Kidney (tissue), 14 donors: ENCODE measurements around the gene DSG2. TPM values are rescaled to one million over a fixed set of nuclear protein-coding genes. Genes with fewer than 3 reads are reported as not detected.

Experiments
- DNase-seq, 5 donors: peaks; one replicate each; pipeline ENCODE4 v3.0.0-alpha.2; 2013 to 2020
- FAIRE-seq: peaks from 2 replicates; lab custom pipeline; 2012; peaks lifted over from hg19 to GRCh38; lab: Jason Lieb, UNC
- H3K27ac ChIP-seq, 2 donors: one replicate each; pipeline ENCODE4 v1.7.0; 2013; ENCODE audit warnings: low read depth in 2 of 2, low read length in 2 of 2, inconsistent platforms in 1 of 2
- H3K27me3 ChIP-seq: one replicate; pipeline ENCODE4 v1.7.1; 2013; ENCODE audit warnings: low read length, inconsistent platforms; ENCODE audit not compliant: control insufficient read depth, insufficient read depth
- H3K36me3 ChIP-seq, 3 donors: one replicate each; pipeline versions ENCODE4 v1.7.0 to v1.7.1; 2013; ENCODE audit warnings: low read length in 3 of 3, control low read depth in 1 of 3, inconsistent platforms in 1 of 3; ENCODE audit not compliant: insufficient read depth in 3 of 3, control insufficient read depth in 2 of 3
- H3K4me1 ChIP-seq, 3 donors: one replicate each; pipeline versions ENCODE4 v1.7.0 to v1.7.1; 2013; ENCODE audit warnings: low read length in 3 of 3, inconsistent platforms in 1 of 3, low read depth in 1 of 3; ENCODE audit not compliant: control insufficient read depth in 2 of 3, insufficient read depth in 2 of 3
- H3K4me3 ChIP-seq, 3 donors: one replicate each; pipeline versions ENCODE4 v1.7.0 to v1.8.1; 2013; ENCODE audit warnings: low read length in 3 of 3, control low read depth in 1 of 3, inconsistent platforms in 1 of 3
- H3K9ac ChIP-seq, 3 donors: one replicate each; pipeline versions ENCODE4 v1.7.0 to v1.7.1; 2013; ENCODE audit warnings: low read length in 3 of 3, control low read depth in 1 of 3, inconsistent platforms in 1 of 3
- H3K9me3 ChIP-seq, 3 donors: one replicate each; pipeline versions ENCODE4 v1.7.0 to v1.7.1; 2013; ENCODE audit warnings: low read length in 3 of 3, control low read depth in 1 of 3, inconsistent platforms in 1 of 3; ENCODE audit not compliant: control insufficient read depth in 2 of 3, insufficient read depth in 1 of 3
- CTCF ChIP-seq: IDR thresholded peaks from 3 replicates; pipeline ENCODE4 v1.5.1; 2012; ENCODE audit warnings: mild to moderate bottlenecking, moderate library complexity, borderline replicate concordance; ENCODE audit not compliant: insufficient read depth; ENCODE audit errors: extremely low read depth
- intact Hi-C: fragments of 100-400 bp; cut with DNase I; formaldehyde crosslinking; loops from one replicate; pipeline ENCODE4 v1.11.1; 2022
- polyA plus RNA-seq: library from polyadenylated mRNA; stranded (reverse); fragments of 350-450 nt; fragmentation: Illumina TruSeq; extraction: RNeasy Lipid Tissue Mini Kit (QIAGEN cat#74804); gene quantifications from one replicate; pipeline ENCODE4 v1.2.3, GENCODE V29; 2014; ENCODE audit warnings: low read depth, low replicate concordance; ENCODE audit not compliant: insufficient read depth
- total RNA-seq: library from RNA; stranded (reverse); fragmentation: NEBNext Ultra II Directional; extraction: Animal tissue kit (Norgen Biotek cat#: 25700); gene quantifications from one replicate; pipeline ENCODE4 v1.2.1, GENCODE V29; 2021
- donor health status: control.
- donor health status: control.
- donor health status: control.
- donor health status: control.
- donor health status: control.
- donor health status: DM: yes; HTN: yes; CAD: no.
- donor health status: Normal renal cell carcinoma (clear cell type).

DSG2 gene
- total and polyA plus RNA-seq, 2 donors from 2014 or later = 20.5 to 63.0 TPM

GRCh38 chr18:31555971-31556747 lies 58.2 kb downstream of the DSG2 start:
- Histone ChIP-seq H3K27me3 (no peaks in the 10 kb centered on the region), H3K9me3 (no peaks in the 10 kb centered on the region), H3K4me3 (no peak overlapping the region), H3K36me3 (no peaks in the 10 kb centered on the region), H3K9ac (no peak overlapping the region), H3K27ac (no peak overlapping the region), H3K4me1 (peaks cover 0 to 4% (median 3%) of the 10 kb centered on the region in 3 donors)
- TF ChIP-seq CTCF = peak; percentile 88
- intact Hi-C loops = no loop called here
- DNase-seq (peak in 4 of 5 donors; percentile 51 to 84 (median 69)), FAIRE-seq (peak; percentile 95)

DNA sequence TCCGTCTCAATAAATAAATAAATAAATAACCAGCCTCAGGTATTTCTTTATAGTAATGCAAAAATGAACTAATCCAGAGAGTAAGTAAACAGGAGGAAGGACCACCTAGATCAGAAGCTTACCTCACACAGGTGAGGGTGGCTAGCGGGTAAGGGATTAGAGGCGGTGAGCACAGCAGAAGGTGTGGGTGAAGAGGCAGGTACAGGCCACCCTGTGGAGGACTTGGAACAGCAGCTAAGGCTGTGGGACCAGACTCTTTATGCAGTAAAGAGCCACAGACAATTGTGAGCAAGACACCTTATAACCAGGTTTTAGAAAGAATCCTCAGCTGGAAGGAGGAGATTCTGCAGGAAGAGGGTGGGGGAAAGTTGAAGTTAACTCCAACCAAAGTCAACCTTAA lies 59.5 kb downstream of the DSG2 start:
- Histone ChIP-seq H3K36me3 (no peaks in the 10 kb centered on the region), H3K4me3 (no peak overlapping the region), H3K4me1 (peaks cover 0 to 9% (median 3%) of the 10 kb centered on the region in 3 donors), H3K27me3 (no peaks in the 10 kb centered on the region), H3K27ac (no peak overlapping the region), H3K9ac (no peak overlapping the region), H3K9me3 (no peaks in the 10 kb centered on the region)
- no peak for FAIRE-seq
- DNase-seq = no peak
- TF ChIP-seq CTCF = no peak
- intact Hi-C loops = no loop called here

DNA sequence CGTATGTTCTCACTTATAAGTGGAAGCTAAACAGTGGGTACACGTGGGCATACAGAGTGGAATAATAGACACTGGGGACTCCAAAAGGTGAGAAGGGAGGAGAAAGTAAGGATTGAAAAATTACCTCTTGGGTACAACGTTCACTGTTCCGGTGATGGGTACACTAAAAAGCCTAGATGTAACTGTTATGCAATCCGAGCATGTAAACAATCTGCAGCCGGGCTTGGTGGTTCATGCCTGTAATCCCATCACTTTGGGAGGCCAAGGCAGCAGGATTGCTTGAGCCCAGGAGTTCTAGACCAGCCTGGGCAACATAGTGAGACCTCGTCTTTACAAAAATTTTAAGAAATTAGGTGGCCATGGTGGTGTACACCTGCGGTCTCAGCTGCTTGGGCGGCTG lies 60.6 kb downstream of the DSG2 start:
- Histone ChIP-seq H3K4me1 (peaks cover 0 to 16% (median 3%) of the 10 kb centered on the region in 3 donors), H3K36me3 (no peaks in the 10 kb centered on the region), H3K4me3 (no peak overlapping the region), H3K9me3 (no peaks in the 10 kb centered on the region), H3K27ac (no peak overlapping the region), H3K9ac (no peak overlapping the region), H3K27me3 (no peaks in the 10 kb centered on the region)
- FAIRE-seq = no peak
- no peak for DNase-seq
- intact Hi-C loops = no loop called here
- no peak for TF ChIP-seq CTCF
